K562 (cell line): ENCODE measurements around the gene OXT. TPM values are rescaled to one million over a fixed set of nuclear protein-coding genes. Genes with fewer than 3 reads are reported as not detected.
A peak's percentile ranks its signal among the peaks of the same experiment; 100 is the strongest.

ENCODE experiments used
- ADNP ChIP-seq: fragments of 200-800 bp; sonication (Bioruptor generic); IDR thresholded peaks from 2 replicates; pipeline ENCODE4 v1.6.1; 2016; ENCODE audit warnings: missing genetic modification characterization, missing compliant biosample characterization
- ATF7 ChIP-seq: fragments of 450-650 bp; IDR thresholded peaks from 2 replicates; pipeline ENCODE4 v1.7.1; 2014; ENCODE audit warnings: mild to moderate bottlenecking, moderate library complexity
- CEBPG ChIP-seq, 3 experiments: fragments of 200-800 bp in 1 of 3; sonication (Bioruptor generic) in 1 of 3; sonication (generic) in 1 of 3; formaldehyde crosslinking in 1 of 3; IDR thresholded peaks in 2 of 3; conservative IDR thresholded peaks in 1 of 3; 2 replicates each; pipeline versions ENCODE4 v1.6.1 to v1.8.0; 2016 to 2022; ENCODE audit warnings: missing compliant biosample characterization in 2 of 3, missing genetic modification characterization in 2 of 3, mild to moderate bottlenecking in 1 of 3, missing genetic modification reagents in 1 of 3
- EHMT2 ChIP-seq: fragments of 450-650 bp; IDR thresholded peaks from 2 replicates; pipeline ENCODE4 v1.6.1; 2018; ENCODE audit warnings: antibody characterized with exemption
- HCFC1 ChIP-seq: IDR thresholded peaks from 2 replicates; pipeline ENCODE4 v1.6.1; 2012; ENCODE audit warnings: low read depth, low read length, improper control_type of control experiment
- HNRNPL ChIP-seq: fragments of 200-400 bp; formaldehyde crosslinking; IDR thresholded peaks from 2 replicates; pipeline ENCODE4 v1.6.1; 2017; ENCODE audit warnings: low read depth, mild to moderate bottlenecking, low read length
- MAFG ChIP-seq: fragments of 450-650 bp; conservative IDR thresholded peaks from 2 replicates; pipeline ENCODE4 v1.6.1; 2016; ENCODE audit warnings: missing genetic modification characterization, missing compliant biosample characterization
- MCM2 ChIP-seq: fragments of 450-650 bp; IDR thresholded peaks from 2 replicates; pipeline ENCODE4 v1.6.1; 2017; ENCODE audit warnings: low read depth, mild to moderate bottlenecking
- POLR2A ChIP-seq: fragments of 450-650 bp; conservative IDR thresholded peaks from 2 replicates; pipeline ENCODE4 v1.6.1; 2016
- POLR3A ChIP-seq: IDR thresholded peaks from 2 replicates; pipeline ENCODE4 v1.6.1; 2011; ENCODE audit warnings: borderline replicate concordance, mild to moderate bottlenecking, moderate library complexity; ENCODE audit not compliant: insufficient read length, insufficient read depth; ENCODE audit errors: extremely low read depth
- RBM39 ChIP-seq: fragments of 200-400 bp; formaldehyde crosslinking; optimal IDR thresholded peaks from 2 replicates; pipeline ENCODE3; 2018; ENCODE audit warnings: low read depth, low read length
- SNRNP70 ChIP-seq: fragments of 200-400 bp; formaldehyde crosslinking; optimal IDR thresholded peaks from 2 replicates; pipeline ENCODE3; 2017; ENCODE audit warnings: low read depth, low read length
- SP1 ChIP-seq: sonication (generic); formaldehyde crosslinking; IDR thresholded peaks from 2 replicates; pipeline ENCODE4 v1.8.1; 2022; ENCODE audit warnings: mild to moderate bottlenecking, missing genetic modification reagents
- TOE1 ChIP-seq, 2 experiments: fragments of 450-650 bp in 1 of 2; sonication (generic) in 1 of 2; formaldehyde crosslinking in 1 of 2; IDR thresholded peaks; 2 replicates each; pipeline versions ENCODE4 v1.7.1 to v1.8.0; 2016 to 2022; ENCODE audit warnings: borderline replicate concordance in 2 of 2, mild to moderate bottlenecking in 2 of 2, antibody characterized with exemption in 1 of 2, inconsistent platforms in 1 of 2, low read depth in 1 of 2, missing genetic modification reagents in 1 of 2, moderate library complexity in 1 of 2
- ZBTB17 ChIP-seq: fragments of 450-650 bp; formaldehyde crosslinking; IDR thresholded peaks from 2 replicates; pipeline ENCODE4 v1.4.0; 2020; ENCODE audit warnings: mild to moderate bottlenecking
- ZBTB2 ChIP-seq: fragments of 450-650 bp; IDR thresholded peaks from 2 replicates; pipeline ENCODE4 v1.6.1; 2016; ENCODE audit warnings: antibody characterized with exemption
- ZEB2 ChIP-seq: fragments of 450-650 bp; IDR thresholded peaks from 2 replicates; pipeline ENCODE4 v1.6.1; 2016
- ZNF263 ChIP-seq: sonication (generic); formaldehyde crosslinking; IDR thresholded peaks from 2 replicates; pipeline ENCODE4 v1.8.0; 2022; ENCODE audit warnings: mild to moderate bottlenecking, missing genetic modification reagents, borderline replicate concordance
- ZNF511 ChIP-seq: sonication (generic); formaldehyde crosslinking; IDR thresholded peaks from 2 replicates; pipeline ENCODE4 v1.8.0; 2022; ENCODE audit warnings: mild to moderate bottlenecking, missing genetic modification reagents
- ZNF512 ChIP-seq: IDR thresholded peaks from 2 replicates; pipeline ENCODE4 v1.6.1; 2016; ENCODE audit warnings: missing genetic modification characterization, missing compliant biosample characterization
- ZNF699 ChIP-seq: fragments of 250-450 bp; sonication (Bioruptor Pico); IDR thresholded peaks from 2 replicates; pipeline ENCODE4 v1.8.0; 2021; ENCODE audit warnings: mild to moderate bottlenecking, moderate library complexity; ENCODE audit not compliant: insufficient replicate concordance
- polyA plus RNA-seq, 8 experiments: library from polyadenylated mRNA; depleted of rRNA in 4 of 8; stranded (reverse) in 5 of 8; unstranded in 3 of 8; fragments of >200 nt; fragmentation: Nextera tagmentation in 2 of 8; fragmentation: Illumina TruSeq in 1 of 8; extraction: Ambion mirVana in 2 of 8; extraction: Trizol in 1 of 8; gene quantifications; 2 replicates each; pipeline versions ENCODE4 v1.2.1 to v1.2.3, GENCODE V29; 2011 to 2014; ENCODE audit warnings: inconsistent platforms in 1 of 8, missing spikeins in 1 of 8
- total RNA-seq, 7 experiments: library from RNA; depleted of rRNA in 6 of 7; stranded (reverse); fragments of >200 nt in 6 of 7; fragmentation: Illumina TruSeq in 2 of 7; extraction: Trizol in 2 of 7; gene quantifications; 2 replicates each; pipeline versions ENCODE4 v1.2.1 to v1.2.3, GENCODE V29; 2011 to 2021; ENCODE audit warnings: low replicate concordance in 1 of 7

OXT gene
- total and polyA plus RNA-seq, 9 of the 15 experiments (the other 6 are each of a cell fraction or from before 2014, with no cell fraction given), result not detected

GRCh38 chr20:3045816-3046676, 25.4 kb upstream of the OXT start, which contains the start of gene MRPS26 (continued):
- no peak for TF ChIP-seq SNRNP70
- TF ChIP-seq ZBTB17 (CRISPR knock-in tag), result peak; percentile 39; the same call in 1 of the 2 replicates
- 0 out of 2 replicates have a peak, but pooled peaks have one; percentile 9 for TF ChIP-seq TOE1 (IDR thresholded peaks at IDR 0.05; ENCODE audit: borderline replicate concordance)
- no peak for TF ChIP-seq TOE1 (CRISPR knock-in tag; IDR thresholded peaks at IDR 0.05; ENCODE audit: borderline replicate concordance, low read depth)
- TF ChIP-seq MAFG (tag), result no peak
- TF ChIP-seq POLR2A, result peak; percentile 74
- no peak for TF ChIP-seq ADNP (tag)
- peak; percentile 42; the same call in 1 of the 2 replicates for TF ChIP-seq ATF7
- no peak for TF ChIP-seq EHMT2
- TF ChIP-seq CEBPG (CRISPR knock-in tag; IDR thresholded peaks at IDR 0.05), result peak; percentile 32; the same call in 1 of the 2 replicates
- no peak for TF ChIP-seq CEBPG (tag; conservative IDR thresholded peaks at IDR 0.05 in 1 of 2, IDR thresholded peaks at IDR 0.05 in 1 of 2)
- TF ChIP-seq POLR3A, result no peak
- TF ChIP-seq ZEB2, result peak; percentile 42; the same call in 1 of the 2 replicates
- no peak; the same call in 1 of the 2 replicates for TF ChIP-seq ZNF263
- TF ChIP-seq ZNF511 (CRISPR knock-in tag), result peak; percentile 83
- no peak for TF ChIP-seq MCM2
- TF ChIP-seq ZBTB2, result peak; percentile 15; the same call in 1 of the 2 replicates
- no peak for TF ChIP-seq ZNF512
- TF ChIP-seq HNRNPL, result no peak
- peak; percentile 89 for TF ChIP-seq HCFC1
- no peak for TF ChIP-seq ZNF699 (CRISPR knock-in tag)
- TF ChIP-seq SP1, result peak; percentile 73
- TF ChIP-seq RBM39, result no peak
